ENCODE results near the gene EPS8L3. TPM values are rescaled to one million over a fixed set of nuclear protein-coding genes. Genes with fewer than 3 reads are reported as not detected.

EPS8L3 gene
- total and polyA plus RNA-seq, 10 of the 15 experiments (the other 5 are each of a cell fraction or from before 2014, with no cell fraction given) = not detected

- no peak for TF ChIP-seq E4F1 (IDR thresholded peaks at IDR 0.05; ENCODE audit: borderline replicate concordance, partially characterized antibody)
- TF ChIP-seq NFYA (IDR thresholded peaks at IDR 0.05; ENCODE audit: borderline replicate concordance, low read depth, low read length) = no peak
- no peak for TF ChIP-seq ZBTB11 (CRISPR knock-in tag; IDR thresholded peaks at IDR 0.05)
- no peak for TF ChIP-seq RCOR1 (conservative IDR thresholded peaks at IDR 0.05; ENCODE audit: low read depth, low read length)
- TF ChIP-seq CHD1 (IDR thresholded peaks at IDR 0.05; ENCODE audit: low read depth, low read length) = no peak
- TF ChIP-seq DPF2 (IDR thresholded peaks at IDR 0.05) = 0 out of 2 replicates have a peak, but pooled peaks have one; percentile 19
- TF ChIP-seq PKNOX1 (IDR thresholded peaks at IDR 0.05) = peak; percentile 26; the same call in 1 of the 2 replicates
These were observed 27.2 kb upstream of the EPS8L3 start (continued) for GRCh38 chr1:109790735-109791494.

All from GM12878 (cell line).